ENCODE results near the gene SERPINA12. TPM values are rescaled to one million over a fixed set of nuclear protein-coding genes. Genes with fewer than 3 reads are reported as not detected.

The SERPINA12 gene
- polyA plus RNA-seq, 1 donor (not counting 4 experiments of a cell fraction or from before 2014, with no cell fraction given) = 0.26 TPM

DNA sequence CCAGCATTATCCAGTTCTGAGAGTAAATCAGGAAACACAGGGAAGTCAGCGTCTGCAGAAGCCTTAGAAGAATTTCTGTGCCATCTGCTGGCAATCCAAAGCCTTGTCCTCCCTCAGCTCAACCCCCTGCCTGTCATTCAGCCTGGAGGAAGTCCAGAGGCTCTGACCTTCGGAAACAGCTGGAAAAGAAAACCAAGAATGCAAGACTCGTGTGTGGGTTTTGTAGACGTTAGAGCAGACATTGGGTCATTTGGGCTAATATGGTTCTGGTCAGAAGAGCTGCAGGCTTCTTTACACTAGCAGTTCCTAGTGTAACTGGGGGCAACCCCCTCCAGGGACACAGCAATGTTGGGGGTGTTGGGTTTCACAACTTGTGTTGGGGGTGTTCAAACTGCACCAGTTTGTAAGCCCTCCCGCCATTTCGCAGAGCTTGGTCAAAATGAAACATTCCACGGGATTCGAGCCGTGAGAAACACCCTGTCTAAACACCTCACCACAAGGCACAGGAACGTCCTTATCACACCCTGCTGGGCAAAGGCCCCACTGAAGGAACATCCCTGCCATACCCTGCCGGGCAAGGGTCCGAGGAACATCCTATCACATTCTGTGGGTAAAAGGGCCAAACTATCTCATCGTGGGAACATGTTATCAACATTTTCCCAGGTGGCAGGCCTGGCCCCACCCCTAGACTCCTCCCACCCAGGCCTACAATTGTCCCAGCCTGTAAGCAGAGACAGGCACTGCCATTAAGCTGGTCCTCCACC, 30.9 kb upstream of the SERPINA12 start:
- Histone ChIP-seq H2AFZ (ENCODE audit: control insufficient read depth, low read length) (no peak overlapping the region), H3K79me2 (ENCODE audit: control insufficient read depth, insufficient read depth, low read length) (no peaks in the 10 kb centered on the region), H3K9me1 (ENCODE audit: control insufficient read depth, extremely low read depth, insufficient read depth, low read length) (no peaks in the 10 kb centered on the region), H3K36me3 (ENCODE audit: control insufficient read depth in 2 of 2, extremely low read depth in 1 of 2, insufficient read depth in 2 of 2, low read length in 2 of 2) (no peaks in the 10 kb centered on the region), H4K20me1 (ENCODE audit: control insufficient read depth, extremely low read depth, insufficient read depth, low read length) (no peaks in the 10 kb centered on the region), H3K27me3 (ENCODE audit: control insufficient read depth, extremely low read depth, insufficient read depth, low read length) (no peaks in the 10 kb centered on the region), H3K9me3 (ENCODE audit: control insufficient read depth, low read depth, low read length) (no peaks in the 10 kb centered on the region), H3K4me3 (ENCODE audit: control insufficient read depth in 2 of 3, extremely low read depth in 1 of 3, insufficient read depth in 2 of 3, low read depth in 1 of 3, low read length in 3 of 3) (no peak overlapping the region), H3K27ac (ENCODE audit: control insufficient read depth, insufficient read depth, low read length) (no peak overlapping the region), H3K4me2 (ENCODE audit: control insufficient read depth, extremely low read depth, insufficient read depth, low read depth, low read length) (no peak overlapping the region), H3K9ac (ENCODE audit: control insufficient read depth, extremely low read depth, insufficient read depth, low read length) (no peak overlapping the region), H3K4me1 (ENCODE audit: control insufficient read depth, extremely low read depth, insufficient read depth, low read length) (peaks cover 22% of the 10 kb centered on the region)
- DNase-seq (ENCODE audit: low read depth, low spot score) (no peak), FAIRE-seq (no peak)
- dilution Hi-C loops (cut with MboI; ENCODE audit: extremely low pct_ligation_motif_present, low sequenced_read_pairs) = no loop called here
- TF ChIP-seq EZH2 (IDR thresholded peaks at IDR 0.05; ENCODE audit: low read length) = no peak

DNA sequence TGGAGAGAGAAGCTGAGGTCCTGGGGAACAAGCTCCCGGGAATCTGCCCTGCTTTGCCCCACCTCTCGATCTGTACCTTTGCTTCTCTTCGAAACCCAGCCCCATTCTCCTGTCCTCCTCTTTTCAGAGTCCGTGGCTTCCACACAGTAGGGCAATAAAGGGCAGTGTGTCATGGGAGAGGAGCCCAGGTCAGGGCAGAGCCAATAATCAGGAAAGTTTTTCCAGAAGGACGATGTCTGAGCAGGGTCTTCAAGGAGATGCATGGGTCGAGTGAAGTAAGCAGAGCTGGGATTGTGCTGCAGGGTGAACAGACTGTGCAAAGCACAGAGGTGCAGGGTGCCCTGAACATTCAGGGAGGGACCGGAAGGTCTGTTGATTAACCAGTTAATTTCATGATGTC, 29.9 kb upstream of the SERPINA12 start:
- H3K9me1 ChIP-seq (ENCODE audit: control insufficient read depth, extremely low read depth, insufficient read depth, low read length) = no peaks in the 10 kb centered on the region
- no peaks in the 10 kb centered on the region for H3K27me3 ChIP-seq (ENCODE audit: control insufficient read depth, extremely low read depth, insufficient read depth, low read length)
- no peaks in the 10 kb centered on the region for H3K36me3 ChIP-seq (ENCODE audit: control insufficient read depth in 2 of 2, extremely low read depth in 1 of 2, insufficient read depth in 2 of 2, low read length in 2 of 2)
- H3K79me2 ChIP-seq (ENCODE audit: control insufficient read depth, insufficient read depth, low read length) = no peaks in the 10 kb centered on the region
- no peak overlapping the region for H3K4me3 ChIP-seq (ENCODE audit: control insufficient read depth in 2 of 3, extremely low read depth in 1 of 3, insufficient read depth in 2 of 3, low read depth in 1 of 3, low read length in 3 of 3)
- TF ChIP-seq EZH2 (IDR thresholded peaks at IDR 0.05; ENCODE audit: low read length) = no peak
- TF ChIP-seq CTCF (optimal IDR thresholded peaks at IDR 0.05 in 1 of 3, IDR thresholded peaks at IDR 0.05 in 1 of 3, conservative IDR thresholded peaks at IDR 0.05 in 1 of 3; ENCODE audit: extremely low read depth in 1 of 3, insufficient read depth in 2 of 3, low read length in 3 of 3) = no peak
- peaks cover 22% of the 10 kb centered on the region for H3K4me1 ChIP-seq (ENCODE audit: control insufficient read depth, extremely low read depth, insufficient read depth, low read length)
- H3K9ac ChIP-seq (ENCODE audit: control insufficient read depth, extremely low read depth, insufficient read depth, low read length) = no peak overlapping the region
- H3K27ac ChIP-seq (ENCODE audit: control insufficient read depth, insufficient read depth, low read length) = no peak overlapping the region
- no peaks in the 10 kb centered on the region for H4K20me1 ChIP-seq (ENCODE audit: control insufficient read depth, extremely low read depth, insufficient read depth, low read length)
- no peak overlapping the region for H3K4me2 ChIP-seq (ENCODE audit: control insufficient read depth, extremely low read depth, insufficient read depth, low read depth, low read length)
- no peak overlapping the region for H2AFZ ChIP-seq (ENCODE audit: control insufficient read depth, low read length)
- DNase-seq (ENCODE audit: low read depth, low spot score) (no peak), FAIRE-seq (no peak)
- dilution Hi-C loops (cut with MboI; ENCODE audit: extremely low pct_ligation_motif_present, low sequenced_read_pairs) = no loop called here
- H3K9me3 ChIP-seq (ENCODE audit: control insufficient read depth, low read depth, low read length) = no peaks in the 10 kb centered on the region

Measured in keratinocyte (primary cell).